Activated CD8-positive, alpha-beta memory T cell treated with anti-CD3 and anti-CD28 coated beads for 4 hours (primary cell): ENCODE data around the gene DDX39B.
"Not testable (repeated sequence)": the region's sequence is repeated elsewhere in the genome, so short reads cannot be mapped to it uniquely, and the experiment has no call there.

ENCODE experiments used
- DNase-seq, 2 donors: peaks; one replicate each; pipeline ENCODE4 v3.0.0-alpha.2; 2020; ENCODE audit warnings: low read depth in 2 of 2

Gene DDX39B

GRCh38 chr6:31528821-31529328 lies 12.9 kb downstream of the DDX39B start, which contains the start of gene MCCD1:
TSS of gene MCCD1 (plus strand) at chr6:31528962. CDS start at chr6:31529015, 53 bp downstream.
- no peak for DNase-seq

- DNase-seq = no peak
Observed at GRCh38 chr6:31528307-31528777, 13.5 kb downstream of the DDX39B start.

- no peak for DNase-seq
Observed at GRCh38 chr6:31525932-31526591, 15.7 kb downstream of the DDX39B start.

- DNase-seq = no peak
Observed at GRCh38 chr6:31525553-31525931, 16.3 kb downstream of the DDX39B start.

GRCh38 chr6:31521835-31522234 lies 20.0 kb downstream of the DDX39B start:
- no peak for DNase-seq

GRCh38 chr6:31513456-31514165 lies 28.2 kb downstream of the DDX39B start:
- no peak for DNase-seq

- DNase-seq = no peak
Observed at GRCh38 chr6:31510007-31510406, 31.8 kb downstream of the DDX39B start.

- DNase-seq = not testable (repeated sequence)
Observed at GRCh38 chr6:31509036-31509435, 32.8 kb downstream of the DDX39B start.

- DNase-seq = no peak
Observed at GRCh38 chr6:31502586-31502985, 39.2 kb downstream of the DDX39B start.

- not testable (repeated sequence) for DNase-seq
Observed at GRCh38 chr6:31499648-31500047, 42.2 kb downstream of the DDX39B start.

- DNase-seq = no peak
Observed at GRCh38 chr6:31498748-31499147, 43.1 kb downstream of the DDX39B start.

GRCh38 chr6:31497531-31498476 lies 44.0 kb downstream of the DDX39B start, which contains the start of gene MICB:
TSS of gene MICB (plus strand) at chr6:31498145. CDS start at chr6:31498194, 49 bp downstream.
- DNase-seq = peak; percentile 72 to 75

- DNase-seq = not testable (repeated sequence)
Observed at GRCh38 chr6:31496826-31497225, 45.0 kb downstream of the DDX39B start.

- no peak for DNase-seq
Observed at GRCh38 chr6:31495580-31495979, 46.2 kb downstream of the DDX39B start.

GRCh38 chr6:31493875-31494694 lies 47.7 kb downstream of the DDX39B start:
- peak; percentile 48 to 54 for DNase-seq

GRCh38 chr6:31493550-31493874 lies 48.3 kb downstream of the DDX39B start:
- not testable (repeated sequence) for DNase-seq

GRCh38 chr6:31490115-31490873 lies 51.5 kb downstream of the DDX39B start:
- no peak for DNase-seq

- DNase-seq = no peak
Observed at GRCh38 chr6:31489086-31489485, 52.7 kb downstream of the DDX39B start.

- not testable (repeated sequence) for DNase-seq
Observed at GRCh38 chr6:31487674-31488073, 54.1 kb downstream of the DDX39B start.
